Loucy (cell line): ENCODE data around the gene TPST2.

Experiments used
- EZH2phosphoT487 ChIP-seq: fragments of 200-600 bp; IDR thresholded peaks from 2 replicates; pipeline ENCODE4 v1.6.1; 2018; ENCODE audit warnings: antibody characterized with exemption, mild to moderate bottlenecking, moderate library complexity, borderline replicate concordance
- TF ChIP-seq, protein P1 (sequence below): fragments of 200-600 bp; sonication (generic); conservative IDR thresholded peaks from 2 replicates; pipeline ENCODE4 v1.5.1; 2014; ENCODE audit warnings: mild to moderate bottlenecking, antibody characterized with exemption, low read length

DNA sequence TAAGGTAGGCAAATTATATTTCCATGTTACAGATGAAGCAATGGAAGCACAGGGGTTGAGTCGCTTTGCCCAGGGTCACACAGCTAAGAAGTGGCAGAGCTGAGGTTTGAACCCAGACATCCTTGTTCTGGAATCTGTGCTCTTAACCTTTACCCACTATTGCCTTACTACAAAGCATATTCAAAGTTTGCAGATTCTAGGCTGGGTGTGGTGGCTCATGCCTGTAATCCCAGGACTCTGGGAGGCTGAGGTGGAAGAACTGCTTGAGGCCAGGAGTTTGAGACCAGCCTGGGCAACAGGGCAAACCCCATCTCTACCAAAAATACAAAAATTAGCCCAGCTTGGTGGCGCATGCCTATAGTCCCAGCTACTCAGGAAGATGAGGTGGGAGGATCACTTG, 49.8 kb downstream of the TPST2 start:
- TF ChIP-seq, protein P1, sequence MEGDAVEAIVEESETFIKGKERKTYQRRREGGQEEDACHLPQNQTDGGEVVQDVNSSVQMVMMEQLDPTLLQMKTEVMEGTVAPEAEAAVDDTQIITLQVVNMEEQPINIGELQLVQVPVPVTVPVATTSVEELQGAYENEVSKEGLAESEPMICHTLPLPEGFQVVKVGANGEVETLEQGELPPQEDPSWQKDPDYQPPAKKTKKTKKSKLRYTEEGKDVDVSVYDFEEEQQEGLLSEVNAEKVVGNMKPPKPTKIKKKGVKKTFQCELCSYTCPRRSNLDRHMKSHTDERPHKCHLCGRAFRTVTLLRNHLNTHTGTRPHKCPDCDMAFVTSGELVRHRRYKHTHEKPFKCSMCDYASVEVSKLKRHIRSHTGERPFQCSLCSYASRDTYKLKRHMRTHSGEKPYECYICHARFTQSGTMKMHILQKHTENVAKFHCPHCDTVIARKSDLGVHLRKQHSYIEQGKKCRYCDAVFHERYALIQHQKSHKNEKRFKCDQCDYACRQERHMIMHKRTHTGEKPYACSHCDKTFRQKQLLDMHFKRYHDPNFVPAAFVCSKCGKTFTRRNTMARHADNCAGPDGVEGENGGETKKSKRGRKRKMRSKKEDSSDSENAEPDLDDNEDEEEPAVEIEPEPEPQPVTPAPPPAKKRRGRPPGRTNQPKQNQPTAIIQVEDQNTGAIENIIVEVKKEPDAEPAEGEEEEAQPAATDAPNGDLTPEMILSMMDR, result no peak
- TF ChIP-seq EZH2phosphoT487, result no peak
